Nasal cavity respiratory epithelium epithelial cell of viscerocranial mucosa (primary cell): ENCODE results near the gene TMEM108. TPM values are rescaled to one million over a fixed set of nuclear protein-coding genes. Genes with fewer than 3 reads are reported as not detected.

Experiments
- total RNA-seq: library from RNA; depleted of rRNA; stranded (reverse); fragments of >200 nt; gene quantifications from 2 replicates; pipeline ENCODE4 v1.2.3, GENCODE V29; 2014

Gene TMEM108
- total RNA-seq: not detected in 2 replicates

GRCh38 chr3:133038089-133038730 is at the start of gene TMEM108:
Gene TMEM108, plus strand, starts transcription at chr3:133038391.

GRCh38 chr3:133400006-133400515 is 361.9 kb downstream of the TMEM108 start, which contains the start of gene BFSP2:
Gene BFSP2, plus strand, starts transcription at chr3:133400056. Its CDS starts 28 bp downstream, at chr3:133400084.

